ENCODE measurements around the gene ZNF750.

DNA sequence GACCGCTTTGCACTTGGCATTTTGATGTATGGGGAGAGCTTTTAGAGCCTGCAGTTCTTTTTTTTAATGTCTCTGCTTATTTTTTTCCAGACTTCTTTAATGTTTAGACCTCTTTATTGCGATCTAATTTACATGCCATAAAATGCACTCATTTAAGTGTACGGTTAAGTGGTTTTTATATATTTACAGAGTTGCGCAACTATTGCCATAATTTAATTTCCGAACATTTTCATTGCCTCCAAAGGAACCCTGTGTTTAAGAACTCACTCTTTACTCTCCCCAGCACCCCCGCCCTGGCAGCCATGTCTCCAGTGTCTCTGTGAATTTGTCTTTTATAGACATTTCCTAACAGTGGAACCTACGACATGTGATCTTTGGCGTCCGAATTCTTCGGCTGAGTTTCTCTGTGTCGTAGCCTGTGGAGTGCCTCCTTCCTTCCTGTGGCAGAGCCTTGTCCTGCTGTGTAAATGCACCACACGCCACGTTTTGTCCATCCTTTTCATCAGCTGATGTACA, 24.0 kb downstream of the ZNF750 start:
- TF ChIP-seq, protein P1, sequence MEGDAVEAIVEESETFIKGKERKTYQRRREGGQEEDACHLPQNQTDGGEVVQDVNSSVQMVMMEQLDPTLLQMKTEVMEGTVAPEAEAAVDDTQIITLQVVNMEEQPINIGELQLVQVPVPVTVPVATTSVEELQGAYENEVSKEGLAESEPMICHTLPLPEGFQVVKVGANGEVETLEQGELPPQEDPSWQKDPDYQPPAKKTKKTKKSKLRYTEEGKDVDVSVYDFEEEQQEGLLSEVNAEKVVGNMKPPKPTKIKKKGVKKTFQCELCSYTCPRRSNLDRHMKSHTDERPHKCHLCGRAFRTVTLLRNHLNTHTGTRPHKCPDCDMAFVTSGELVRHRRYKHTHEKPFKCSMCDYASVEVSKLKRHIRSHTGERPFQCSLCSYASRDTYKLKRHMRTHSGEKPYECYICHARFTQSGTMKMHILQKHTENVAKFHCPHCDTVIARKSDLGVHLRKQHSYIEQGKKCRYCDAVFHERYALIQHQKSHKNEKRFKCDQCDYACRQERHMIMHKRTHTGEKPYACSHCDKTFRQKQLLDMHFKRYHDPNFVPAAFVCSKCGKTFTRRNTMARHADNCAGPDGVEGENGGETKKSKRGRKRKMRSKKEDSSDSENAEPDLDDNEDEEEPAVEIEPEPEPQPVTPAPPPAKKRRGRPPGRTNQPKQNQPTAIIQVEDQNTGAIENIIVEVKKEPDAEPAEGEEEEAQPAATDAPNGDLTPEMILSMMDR (IDR thresholded peaks at IDR 0.05; ENCODE audit: low read depth, low read length, poor library complexity, severe bottlenecking), result no peak
- TF ChIP-seq EZH2phosphoT487 (IDR thresholded peaks at IDR 0.05; ENCODE audit: borderline replicate concordance, low read length), result no peak

Data from DOHH2 (cell line).